ENCODE data around the gene ROCK2.

ROCK2 gene

DNA sequence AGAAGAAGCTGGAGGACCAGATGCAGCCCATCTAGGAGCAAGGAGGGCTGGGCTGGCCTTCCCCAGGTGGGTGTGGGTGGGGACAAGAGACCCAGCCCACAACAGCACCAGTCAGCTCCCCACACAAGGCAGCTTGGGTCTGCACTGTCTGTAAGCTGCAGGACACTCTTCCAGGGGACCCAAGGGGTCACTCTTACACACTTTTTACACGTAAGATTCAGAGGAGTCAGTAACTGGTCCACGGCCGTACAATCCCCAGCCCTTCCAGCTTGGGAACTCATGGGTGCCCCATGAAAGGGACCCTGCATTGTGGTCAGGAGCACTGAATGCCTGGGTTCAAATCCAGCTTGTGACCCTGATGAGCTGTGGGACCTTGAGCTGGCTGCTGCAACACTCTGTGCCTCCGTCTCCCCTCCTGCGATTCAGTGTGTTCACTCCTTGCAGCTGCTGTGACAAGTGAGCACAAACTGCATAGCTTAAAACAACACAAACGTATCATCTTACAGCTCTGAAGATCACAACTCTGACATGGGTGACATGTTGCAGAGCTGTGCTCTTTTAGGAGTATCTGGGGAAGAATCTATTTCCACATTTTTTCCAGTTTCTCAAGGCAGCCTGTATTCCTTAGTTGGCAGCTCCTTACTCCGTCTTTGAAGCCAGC, 200.2 kb downstream of the ROCK2 start:
- no peak for DNase-seq

DNA sequence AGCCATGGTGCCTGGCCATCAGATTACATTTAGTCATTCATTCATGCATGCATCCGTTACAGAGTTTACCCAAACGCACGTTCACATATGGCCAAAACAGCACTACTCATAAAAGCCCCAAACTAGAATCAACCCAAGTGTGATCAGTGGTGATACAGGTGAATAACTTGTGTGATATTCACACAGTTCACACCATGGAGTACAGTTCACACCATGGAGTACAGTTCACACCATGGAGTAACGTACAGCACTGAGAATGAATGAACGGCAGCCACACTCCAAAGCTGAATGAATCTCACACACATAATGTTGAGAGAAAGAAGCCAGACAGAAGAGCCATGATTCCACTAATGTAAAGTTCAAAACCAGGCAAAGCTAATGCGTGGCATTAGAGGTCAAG, 201.4 kb downstream of the ROCK2 start:
- no peak for DNase-seq

DNA sequence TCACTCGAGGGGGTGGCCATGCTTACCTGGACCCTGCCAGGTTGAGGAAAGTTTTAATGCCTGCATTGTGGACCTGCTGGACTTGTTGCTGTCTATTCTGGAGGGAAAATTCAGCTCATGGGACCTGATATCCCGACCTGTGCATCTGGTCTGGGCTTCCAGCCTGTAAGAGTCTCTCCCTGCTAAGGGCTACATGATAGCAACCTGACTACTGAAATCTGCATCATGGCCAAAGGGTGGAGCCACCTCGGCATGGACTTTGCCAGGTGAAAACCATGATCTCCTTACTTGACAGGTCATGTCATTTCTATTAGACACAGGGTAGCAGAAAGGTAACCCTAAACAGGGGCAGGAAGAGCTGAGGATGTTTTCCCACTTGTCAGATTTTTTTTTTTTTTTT, 202.1 kb downstream of the ROCK2 start:
- no peak for DNase-seq

DNA sequence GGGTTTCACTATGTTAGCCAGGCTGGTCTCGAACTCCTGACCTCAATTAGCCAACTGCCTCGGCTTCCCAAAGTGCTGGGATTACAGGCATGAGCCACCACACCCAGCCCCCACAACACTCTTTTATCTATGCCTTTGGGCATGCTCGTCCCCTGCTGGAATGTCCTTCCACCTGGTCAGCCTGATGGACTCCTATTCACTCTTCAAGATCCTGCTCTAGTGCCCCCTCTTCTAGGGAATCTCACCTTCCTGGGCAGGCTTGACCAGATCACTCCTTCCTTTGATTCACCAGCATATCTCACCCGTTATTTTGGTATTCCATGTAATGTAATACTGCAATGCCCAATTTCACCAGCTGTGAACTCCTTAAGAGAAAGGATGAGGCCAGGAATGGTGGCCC, 203.1 kb downstream of the ROCK2 start:
- DNase-seq: no peak

DNA sequence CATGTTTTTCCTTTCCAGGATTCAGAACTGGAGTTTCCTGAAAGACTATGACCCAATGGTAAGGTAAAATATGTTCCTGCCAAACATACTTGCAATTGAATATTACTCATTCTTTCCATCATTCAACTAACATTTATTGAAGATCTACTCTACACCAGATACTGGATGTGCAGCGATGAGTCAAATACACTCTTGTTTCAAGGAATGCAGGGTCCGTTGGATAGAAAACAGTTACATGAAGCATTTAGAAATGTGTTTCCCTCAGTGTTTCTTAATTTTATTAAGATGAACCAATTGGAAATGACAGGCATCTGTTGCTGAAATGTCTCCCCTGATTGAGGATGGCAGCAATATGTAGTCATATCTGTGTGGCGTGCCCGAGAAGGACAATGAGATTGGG, 203.9 kb downstream of the ROCK2 start:
- DNase-seq: no peak

DNA sequence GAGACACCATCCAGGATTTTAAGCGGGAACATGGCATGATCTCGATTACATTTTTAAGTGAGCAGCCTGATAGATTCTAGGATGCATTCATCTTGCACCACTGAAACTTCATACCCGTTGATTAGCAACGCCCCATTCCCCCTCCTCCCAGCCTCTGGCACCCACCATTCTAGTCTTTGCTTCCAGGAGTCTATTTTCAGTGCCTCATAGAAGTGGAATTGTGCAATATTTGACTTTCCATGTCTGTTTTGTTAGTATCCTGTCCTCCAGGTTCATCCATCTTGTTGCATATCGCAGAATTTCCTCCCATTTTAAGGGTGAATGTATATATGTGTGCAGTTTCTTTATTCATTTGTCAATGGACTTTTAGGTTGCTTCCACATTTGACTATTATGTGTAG, 210.1 kb downstream of the ROCK2 start:
- DNase-seq: no peak

DNA sequence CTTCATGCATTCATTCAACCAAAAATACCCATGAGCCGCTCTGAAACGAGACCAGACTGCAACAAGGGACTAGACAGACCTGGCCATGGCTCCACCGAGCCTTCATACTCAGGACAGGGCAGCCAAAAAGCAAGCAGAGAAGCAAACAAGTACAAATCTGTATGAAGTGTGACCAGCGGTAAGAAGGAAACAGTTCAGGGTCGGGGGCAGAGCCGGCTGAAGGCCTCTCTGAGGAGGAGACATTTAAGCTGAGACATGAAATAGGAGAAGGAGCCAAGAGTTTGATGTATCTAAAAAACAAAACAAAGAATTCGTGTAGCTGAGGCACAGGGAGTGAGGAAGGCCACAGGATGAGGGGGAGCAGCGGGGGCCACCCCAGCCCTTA, 210.5 kb downstream of the ROCK2 start:
- no peak for DNase-seq

DNA sequence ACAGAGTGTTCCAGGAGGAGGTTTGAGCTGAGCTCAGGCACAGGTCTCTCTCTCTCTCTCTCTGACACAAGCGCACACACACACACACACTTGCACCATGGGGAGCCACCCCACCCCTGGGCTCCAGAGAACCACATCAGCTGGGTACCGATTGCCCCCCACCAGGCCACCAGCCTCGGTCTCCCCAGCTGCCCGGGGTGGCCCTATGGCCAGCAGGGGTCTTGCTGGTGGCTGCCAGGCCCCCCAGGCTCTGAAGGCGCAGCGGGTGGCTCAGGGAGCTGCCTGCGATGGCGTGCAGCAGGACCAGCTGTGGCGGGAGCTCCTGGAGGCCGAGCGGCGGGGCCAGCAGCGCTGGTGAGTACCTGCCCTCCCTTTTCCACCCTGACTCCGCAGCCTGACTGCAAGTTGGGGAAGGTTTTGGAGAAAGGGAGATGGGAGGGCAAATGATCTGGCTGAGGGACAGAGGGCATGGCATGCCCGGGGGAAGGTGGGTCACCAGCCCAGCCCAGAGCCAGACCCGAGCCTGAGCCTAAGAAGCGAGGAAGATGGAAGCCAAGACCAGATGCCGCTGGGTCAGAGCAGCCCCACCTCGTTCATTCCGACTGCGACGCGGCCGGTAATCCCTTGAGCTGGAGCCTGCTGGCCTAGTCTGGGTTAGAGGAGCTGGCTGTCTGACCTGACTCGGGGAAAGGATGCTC, 211.0 kb downstream of the ROCK2 start:
- no peak for DNase-seq

DNA sequence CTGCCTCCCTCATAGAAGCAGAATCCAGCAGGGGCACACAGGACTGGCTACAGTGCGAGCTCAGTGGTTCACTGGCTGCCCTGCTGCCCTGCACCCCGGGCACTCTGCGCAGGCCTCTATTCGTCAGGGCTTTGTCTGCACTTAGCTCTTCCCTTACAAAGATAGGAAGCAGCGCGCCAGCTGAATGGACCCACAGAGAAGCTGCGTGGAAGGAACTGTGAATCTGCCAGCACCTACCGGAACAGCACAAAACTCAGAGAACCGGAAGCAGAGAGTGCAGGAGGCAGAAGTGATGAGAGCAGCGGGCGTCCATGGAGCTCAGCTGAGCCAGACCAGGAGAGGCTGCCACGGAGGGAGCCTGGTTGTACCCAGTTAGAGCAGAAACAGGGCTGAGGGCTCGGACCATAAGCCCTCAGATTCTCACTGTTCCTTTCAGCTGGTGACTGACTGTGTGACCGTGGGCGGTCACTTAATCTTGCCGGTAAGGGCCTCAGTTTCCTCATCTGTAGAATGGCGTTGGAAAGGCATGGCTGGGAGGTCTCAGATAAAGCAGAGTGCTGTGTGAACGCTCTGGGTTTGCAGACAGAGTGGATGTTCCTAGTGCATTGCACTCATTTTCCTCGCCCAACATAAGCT, 212.3 kb downstream of the ROCK2 start:
- DNase-seq: no peak

DNA sequence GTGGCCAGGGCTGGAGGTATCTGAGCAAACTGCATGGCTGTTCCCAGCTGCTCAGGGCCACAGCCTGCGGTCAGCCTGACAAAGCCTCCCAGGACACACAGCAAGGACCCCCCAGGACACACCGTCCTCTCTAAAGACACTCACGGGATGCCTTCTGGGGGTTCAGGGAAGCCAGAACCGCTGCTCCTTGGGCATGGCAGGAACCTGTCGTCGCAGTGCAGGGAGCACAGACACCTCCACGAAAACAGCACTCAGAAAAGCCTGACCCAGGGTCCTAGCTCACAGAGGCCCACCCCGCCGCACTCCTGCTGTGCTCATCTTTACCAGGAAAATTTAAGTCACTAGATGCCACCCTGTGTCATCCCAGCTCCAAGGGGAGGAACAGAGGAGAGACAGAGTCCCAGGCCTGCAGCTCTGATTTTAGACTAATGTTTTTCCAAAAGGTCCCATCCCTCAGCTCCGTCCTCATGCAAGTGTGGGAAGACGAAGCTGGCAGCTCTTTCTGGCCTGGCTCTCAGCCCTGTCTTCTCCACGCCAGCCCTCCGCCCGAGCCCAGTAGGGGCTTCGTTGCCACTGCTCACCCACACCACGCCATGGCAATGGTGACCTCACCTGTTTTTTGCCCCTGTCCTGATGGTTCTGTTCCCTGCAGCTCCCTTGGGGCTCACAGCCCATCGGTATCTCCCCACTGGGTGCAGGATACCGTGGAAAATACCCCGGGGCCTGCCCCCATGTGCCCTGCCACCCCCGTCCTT, 213.1 kb downstream of the ROCK2 start:
- no peak for DNase-seq

Measured in NCI-H1930 (cell line).